Keratinocyte (primary cell): ENCODE data around the gene FCHSD1. TPM values are rescaled to one million over a fixed set of nuclear protein-coding genes. Genes with fewer than 3 reads are reported as not detected.

ENCODE experiments used
- DNase-seq: peaks from one replicate; pipeline ENCODE4 v3.0.0-alpha.2; 2011; ENCODE audit warnings: low read depth, missing footprints, low spot score
- FAIRE-seq: peaks from 2 replicates; lab custom pipeline; 2011; peaks lifted over from hg19 to GRCh38; lab: Jason Lieb, UNC
- H2AFZ ChIP-seq: 2 replicates; pipeline ENCODE4 v1.6.0; 2012; ENCODE audit warnings: low read length, control low read depth, inconsistent platforms; ENCODE audit not compliant: control insufficient read depth
- H3K27ac ChIP-seq: 2 replicates; pipeline ENCODE4 v1.5.1; 2011; ENCODE audit warnings: low read length; ENCODE audit not compliant: control insufficient read depth, insufficient read depth
- H3K27me3 ChIP-seq: 3 replicates; pipeline ENCODE4 v1.6.0; 2011; ENCODE audit warnings: low read length; ENCODE audit not compliant: control insufficient read depth, insufficient read depth; ENCODE audit errors: extremely low read depth
- H3K36me3 ChIP-seq, 2 experiments: 2 replicates in 1 of 2; 3 replicates in 1 of 2; pipeline ENCODE4 v1.5.1; 2011; ENCODE audit warnings: low read length in 2 of 2, mild to moderate bottlenecking in 1 of 2; ENCODE audit not compliant: control insufficient read depth in 2 of 2, insufficient read depth in 2 of 2; ENCODE audit errors: extremely low read depth in 1 of 2
- H3K4me1 ChIP-seq: 3 replicates; pipeline ENCODE4 v1.5.1; 2011; ENCODE audit warnings: low read length; ENCODE audit not compliant: control insufficient read depth, insufficient read depth; ENCODE audit errors: extremely low read depth
- H3K4me2 ChIP-seq: 3 replicates; pipeline ENCODE4 v1.6.0; 2011; ENCODE audit warnings: low read depth, low read length; ENCODE audit not compliant: control insufficient read depth, insufficient read depth; ENCODE audit errors: extremely low read depth
- H3K4me3 ChIP-seq, 3 experiments: fragments of 200-600 bp in 1 of 3; sonication (generic) in 1 of 3; 2 replicates in 2 of 3; 3 replicates in 1 of 3; pipeline ENCODE4 v1.5.1; 2011 to 2016; ENCODE audit warnings: low read length in 3 of 3, mild to moderate bottlenecking in 3 of 3, control low read depth in 2 of 3, inconsistent platforms in 1 of 3, low read depth in 1 of 3, mixed read lengths in 1 of 3, mixed run types in 1 of 3, moderate library complexity in 1 of 3; ENCODE audit not compliant: control insufficient read depth in 2 of 3, insufficient read depth in 2 of 3; ENCODE audit errors: extremely low read depth in 1 of 3
- H3K79me2 ChIP-seq: 2 replicates; pipeline ENCODE4 v1.6.0; 2012; ENCODE audit warnings: low read length; ENCODE audit not compliant: control insufficient read depth, insufficient read depth
- H3K9ac ChIP-seq: 3 replicates; pipeline ENCODE4 v1.6.0; 2011; ENCODE audit warnings: low read length; ENCODE audit not compliant: control insufficient read depth, insufficient read depth; ENCODE audit errors: extremely low read depth
- H3K9me1 ChIP-seq: 3 replicates; pipeline ENCODE4 v1.6.0; 2011; ENCODE audit warnings: low read length; ENCODE audit not compliant: control insufficient read depth, insufficient read depth; ENCODE audit errors: extremely low read depth
- H3K9me3 ChIP-seq: 2 replicates; pipeline ENCODE4 v1.5.1; 2012; ENCODE audit warnings: low read depth, low read length; ENCODE audit not compliant: control insufficient read depth
- H4K20me1 ChIP-seq: 3 replicates; pipeline ENCODE4 v1.6.0; 2011; ENCODE audit warnings: low read length; ENCODE audit not compliant: control insufficient read depth, insufficient read depth; ENCODE audit errors: extremely low read depth
- EZH2 ChIP-seq: IDR thresholded peaks from one replicate; pipeline ENCODE4 v1.6.1; 2012; ENCODE audit warnings: inconsistent platforms, mild to moderate bottlenecking, low read length, moderate library complexity
- dilution Hi-C: fragments of 300-500 bp; cut with MboI; formaldehyde crosslinking; loops from one replicate; pipeline ENCODE4 v1.7.0; 2020; ENCODE audit warnings: low sequenced_read_pairs; ENCODE audit not compliant: extremely low pct_ligation_motif_present
- polyA plus RNA-seq, 5 experiments: library from polyadenylated mRNA; depleted of rRNA in 3 of 5; stranded (reverse) in 3 of 5; stranded (forward) in 1 of 5; unstranded in 1 of 5; fragments of >200 nt; gene quantifications; 1 replicate in 1 of 5; 2 replicates in 3 of 5; 3 replicates in 1 of 5; pipeline versions ENCODE4 v1.2.1 to v1.2.3, GENCODE V29; 2011 to 2012; ENCODE audit warnings: missing spikeins in 2 of 5, low read depth in 1 of 5, low replicate concordance in 1 of 5
- TF ChIP-seq, protein P1 (sequence below), 3 experiments: IDR thresholded peaks in 1 of 3; conservative IDR thresholded peaks in 1 of 3; optimal IDR thresholded peaks in 1 of 3; 2 replicates in 2 of 3; 3 replicates in 1 of 3; pipeline versions ENCODE3 to v1.5.1; 2011; ENCODE audit warnings: low read length in 3 of 3, mild to moderate bottlenecking in 3 of 3, moderate library complexity in 2 of 3, control low read depth in 1 of 3, inconsistent platforms in 1 of 3; ENCODE audit not compliant: insufficient read depth in 2 of 3; ENCODE audit errors: extremely low read depth in 1 of 3

FCHSD1 gene
- polyA plus RNA-seq, 1 donor (not counting 4 experiments of a cell fraction or from before 2014, with no cell fraction given), result 13.5 TPM

DNA sequence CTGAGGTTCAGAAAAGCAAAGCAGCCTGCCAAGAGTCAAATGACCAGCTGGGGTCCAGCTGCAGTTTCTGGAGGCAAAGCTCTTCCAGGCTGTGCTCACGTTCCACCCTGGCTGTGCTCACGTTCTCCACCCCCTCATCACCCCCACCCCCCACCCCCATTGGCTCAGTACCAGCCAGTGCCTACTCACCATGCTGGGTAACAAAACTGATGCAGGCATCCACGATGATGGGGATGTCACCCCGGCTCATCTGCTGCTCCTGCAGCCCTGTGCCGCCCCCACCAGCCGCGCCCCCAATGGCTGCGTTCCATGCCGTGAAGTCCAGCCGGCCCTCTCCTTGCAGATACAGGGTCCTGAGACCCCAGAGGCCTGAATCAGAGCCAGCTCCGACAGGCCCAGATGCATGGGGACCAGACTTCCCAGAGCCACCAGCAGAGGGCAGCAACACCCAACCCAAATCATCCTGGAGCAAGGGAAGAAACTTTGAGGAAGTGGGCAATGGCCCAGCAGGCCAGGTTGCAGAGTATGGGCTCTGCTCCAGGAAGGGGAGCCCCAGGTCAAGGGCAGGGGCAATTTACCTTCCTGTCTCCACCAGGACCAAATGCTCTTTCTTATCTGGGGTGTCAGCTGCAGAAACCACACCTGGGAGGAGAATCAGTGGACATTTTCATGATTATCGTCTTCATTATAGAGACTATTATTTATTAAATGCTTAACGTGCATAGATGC lies 13.7 kb upstream of the FCHSD1 start:
- no peaks in the 10 kb centered on the region for H3K9me1 ChIP-seq
- dilution Hi-C loops, result no loop called here
- H4K20me1 ChIP-seq, result no peaks in the 10 kb centered on the region
- H3K9me3 ChIP-seq, result no peaks in the 10 kb centered on the region
- H3K4me2 ChIP-seq, result no peak overlapping the region
- no peaks in the 10 kb centered on the region for H3K36me3 ChIP-seq
- H3K4me1 ChIP-seq, result no peaks in the 10 kb centered on the region
- no peaks in the 10 kb centered on the region for H3K27me3 ChIP-seq
- no peak overlapping the region for H3K4me3 ChIP-seq
- H2AFZ ChIP-seq, result no peak overlapping the region
- TF ChIP-seq, protein P1, sequence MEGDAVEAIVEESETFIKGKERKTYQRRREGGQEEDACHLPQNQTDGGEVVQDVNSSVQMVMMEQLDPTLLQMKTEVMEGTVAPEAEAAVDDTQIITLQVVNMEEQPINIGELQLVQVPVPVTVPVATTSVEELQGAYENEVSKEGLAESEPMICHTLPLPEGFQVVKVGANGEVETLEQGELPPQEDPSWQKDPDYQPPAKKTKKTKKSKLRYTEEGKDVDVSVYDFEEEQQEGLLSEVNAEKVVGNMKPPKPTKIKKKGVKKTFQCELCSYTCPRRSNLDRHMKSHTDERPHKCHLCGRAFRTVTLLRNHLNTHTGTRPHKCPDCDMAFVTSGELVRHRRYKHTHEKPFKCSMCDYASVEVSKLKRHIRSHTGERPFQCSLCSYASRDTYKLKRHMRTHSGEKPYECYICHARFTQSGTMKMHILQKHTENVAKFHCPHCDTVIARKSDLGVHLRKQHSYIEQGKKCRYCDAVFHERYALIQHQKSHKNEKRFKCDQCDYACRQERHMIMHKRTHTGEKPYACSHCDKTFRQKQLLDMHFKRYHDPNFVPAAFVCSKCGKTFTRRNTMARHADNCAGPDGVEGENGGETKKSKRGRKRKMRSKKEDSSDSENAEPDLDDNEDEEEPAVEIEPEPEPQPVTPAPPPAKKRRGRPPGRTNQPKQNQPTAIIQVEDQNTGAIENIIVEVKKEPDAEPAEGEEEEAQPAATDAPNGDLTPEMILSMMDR (optimal IDR thresholded peaks at IDR 0.05 in 1 of 3, IDR thresholded peaks at IDR 0.05 in 1 of 3, conservative IDR thresholded peaks at IDR 0.05 in 1 of 3; ENCODE audit: extremely low read depth in 1 of 3, insufficient read depth in 2 of 3, low read length in 3 of 3), result peak; percentile 91 to 93 (median 92)
- no peak for TF ChIP-seq EZH2
- FAIRE-seq (peak; percentile 17), DNase-seq (no peak)
- no peaks in the 10 kb centered on the region for H3K79me2 ChIP-seq
- no peak overlapping the region for H3K27ac ChIP-seq
- H3K9ac ChIP-seq, result no peak overlapping the region

DNA sequence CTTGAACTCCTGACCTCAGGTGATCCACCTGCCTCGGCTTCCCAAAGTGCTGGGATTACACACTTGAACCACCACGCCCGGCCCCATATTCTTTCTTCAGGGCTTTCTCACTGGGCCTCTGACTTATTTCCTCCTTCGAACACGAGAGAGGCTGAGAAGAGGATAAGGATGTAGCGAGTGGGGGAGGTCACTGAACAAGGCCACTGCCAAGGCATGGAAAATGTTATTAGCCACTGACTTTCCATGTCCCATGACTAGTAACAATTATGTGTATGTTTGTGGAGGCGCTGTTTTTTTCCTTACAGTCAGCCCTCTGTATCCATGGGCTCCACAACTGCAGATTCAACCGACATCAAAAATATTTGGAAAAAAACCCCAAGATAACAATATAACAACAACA lies 12.3 kb upstream of the FCHSD1 start:
- no peaks in the 10 kb centered on the region for H3K4me1 ChIP-seq
- no peak overlapping the region for H3K9ac ChIP-seq
- H3K4me3 ChIP-seq, result no peak overlapping the region
- no peak overlapping the region for H2AFZ ChIP-seq
- no peaks in the 10 kb centered on the region for H3K9me1 ChIP-seq
- no peaks in the 10 kb centered on the region for H4K20me1 ChIP-seq
- TF ChIP-seq, protein P1 (optimal IDR thresholded peaks at IDR 0.05 in 1 of 3, IDR thresholded peaks at IDR 0.05 in 1 of 3, conservative IDR thresholded peaks at IDR 0.05 in 1 of 3; ENCODE audit: extremely low read depth in 1 of 3, insufficient read depth in 2 of 3, low read length in 3 of 3), result no peak
- no peak for TF ChIP-seq EZH2
- dilution Hi-C loops, result no loop called here
- DNase-seq (no peak), FAIRE-seq (no peak)
- H3K9me3 ChIP-seq, result no peaks in the 10 kb centered on the region
- no peak overlapping the region for H3K27ac ChIP-seq
- no peak overlapping the region for H3K4me2 ChIP-seq
- H3K79me2 ChIP-seq, result no peaks in the 10 kb centered on the region
- H3K36me3 ChIP-seq, result no peaks in the 10 kb centered on the region
- no peaks in the 10 kb centered on the region for H3K27me3 ChIP-seq
